GM21515 (cell line): ENCODE measurements around the gene EZR.
"Not testable (repeated sequence)": the region's sequence is repeated elsewhere in the genome, so short reads cannot be mapped to it uniquely, and the experiment has no call there.

ENCODE experiments used
- ATAC-seq: cut with Tn5 transposase; IDR thresholded peaks from one replicate; pipeline ENCODE4 v1.9.1; 2021; ENCODE audit not compliant: unreplicated experiment

Gene EZR

DNA sequence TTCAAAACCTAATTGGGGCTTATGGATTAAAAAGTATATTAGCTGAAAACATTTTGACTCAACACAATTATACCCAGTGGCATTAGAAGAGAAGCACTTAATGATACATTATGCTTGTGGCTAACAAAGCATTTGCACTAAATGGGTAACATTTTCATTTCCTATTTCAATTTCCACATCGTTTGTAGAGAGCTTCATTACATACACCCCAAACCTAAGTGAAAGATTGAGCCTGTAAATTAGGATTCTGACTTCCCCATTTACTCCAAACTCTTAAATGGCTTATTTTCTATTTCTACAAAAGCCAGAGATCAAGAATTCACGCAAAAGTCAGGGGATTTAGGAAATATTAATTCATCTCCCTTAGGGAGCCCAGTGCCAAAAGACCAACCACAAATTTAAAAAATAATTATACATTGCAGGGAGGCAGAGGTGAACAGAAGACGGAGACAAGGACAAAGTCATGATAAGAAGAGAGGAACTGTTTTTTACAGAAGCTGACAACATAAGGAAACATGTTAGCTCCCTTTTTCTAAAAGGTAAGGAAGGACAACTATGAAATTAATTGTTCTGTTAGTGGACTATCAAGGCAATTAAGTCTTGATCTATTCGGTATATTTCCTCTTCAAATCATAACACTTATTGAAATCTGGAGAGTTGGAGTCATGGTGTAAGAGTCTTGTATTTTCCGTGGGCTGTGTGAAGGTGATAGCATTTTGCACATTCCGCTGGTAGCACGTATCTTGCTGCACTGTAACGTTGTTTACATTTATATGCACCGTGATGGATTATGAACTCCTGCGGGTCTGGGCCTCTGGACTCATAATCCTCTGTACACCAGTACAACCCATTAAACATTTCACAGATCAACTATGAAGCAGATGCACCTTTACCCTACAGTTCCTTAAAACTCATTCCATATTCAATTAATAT lies 24.8 kb upstream of the EZR start:
- ATAC-seq, result no peak

DNA sequence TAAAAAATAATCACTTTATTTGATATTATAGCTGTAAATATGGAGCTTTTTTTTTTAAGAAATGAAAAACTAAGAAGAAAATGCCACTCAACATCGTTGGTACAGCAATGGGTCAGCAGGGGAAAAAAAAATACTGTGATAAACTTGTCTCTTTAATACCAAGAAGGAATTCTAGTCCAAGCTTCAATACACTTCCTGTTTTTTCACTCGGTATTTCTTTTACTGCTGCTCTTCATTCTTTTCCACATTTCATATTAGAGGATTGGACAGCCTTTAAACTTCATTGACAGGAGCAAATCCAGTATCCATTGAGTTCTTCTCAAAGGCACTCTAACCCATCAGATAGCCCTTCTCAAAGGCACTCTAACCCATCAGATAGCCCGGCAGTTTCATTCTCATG lies 22.2 kb upstream of the EZR start:
- ATAC-seq, result no peak

DNA sequence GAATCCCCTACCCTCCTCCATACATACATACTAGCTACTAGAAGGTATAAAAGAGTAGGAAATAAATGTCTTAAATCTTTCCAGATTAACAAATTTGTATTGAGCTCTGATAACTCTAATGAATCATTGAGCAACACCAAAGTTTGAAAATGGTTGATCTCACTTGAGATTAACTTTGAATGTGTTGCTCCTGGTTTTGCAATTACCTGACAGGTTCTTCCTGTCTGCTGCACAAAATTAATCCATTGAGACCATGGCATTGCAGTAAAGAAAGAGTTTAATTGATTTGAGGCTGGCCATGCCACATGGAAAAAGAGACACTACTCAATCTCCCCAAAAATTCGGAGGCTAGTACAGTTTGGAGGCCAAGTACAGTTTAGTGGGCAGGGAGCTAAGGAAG lies 21.3 kb upstream of the EZR start:
- ATAC-seq, result no peak

DNA sequence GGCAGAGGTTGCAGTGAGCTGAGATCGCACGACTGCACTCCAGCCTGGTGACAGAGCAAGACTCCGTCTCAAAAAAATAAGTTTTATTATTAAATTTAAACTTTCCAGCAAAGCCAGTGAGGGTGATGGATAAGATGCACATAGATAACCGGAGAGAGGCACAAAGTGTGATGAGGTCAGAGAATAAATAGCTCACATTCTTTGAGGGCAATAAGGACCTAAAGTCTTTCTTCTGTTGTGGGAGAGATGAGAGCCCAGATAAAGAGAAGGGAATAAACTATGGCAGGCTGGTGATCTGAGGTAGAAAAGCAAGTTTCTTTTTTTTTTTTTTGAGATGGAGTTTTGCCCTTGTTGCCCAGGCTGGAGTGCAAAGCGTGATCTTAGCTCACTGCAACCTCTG lies 20.6 kb upstream of the EZR start:
- ATAC-seq, result no peak

DNA sequence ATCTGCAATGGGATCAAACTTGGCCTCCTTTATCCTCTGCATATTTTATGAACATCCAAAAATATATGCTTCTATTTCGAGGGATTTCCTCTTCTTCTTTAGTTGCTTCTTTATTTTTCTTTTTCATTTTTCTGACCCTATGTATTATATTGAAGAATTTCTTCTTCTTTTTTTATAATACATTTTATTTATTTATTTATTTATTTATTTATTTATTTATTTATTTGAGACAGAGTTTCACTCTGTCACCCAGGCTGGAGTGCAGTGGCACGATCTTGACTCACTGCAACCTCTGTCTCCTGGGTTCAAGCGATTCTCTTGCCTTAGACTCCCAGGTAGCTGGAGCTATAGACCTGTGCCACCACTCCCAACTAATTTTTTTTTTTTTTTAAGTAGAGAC lies 19.6 kb upstream of the EZR start:
- not testable (repeated sequence) for ATAC-seq

DNA sequence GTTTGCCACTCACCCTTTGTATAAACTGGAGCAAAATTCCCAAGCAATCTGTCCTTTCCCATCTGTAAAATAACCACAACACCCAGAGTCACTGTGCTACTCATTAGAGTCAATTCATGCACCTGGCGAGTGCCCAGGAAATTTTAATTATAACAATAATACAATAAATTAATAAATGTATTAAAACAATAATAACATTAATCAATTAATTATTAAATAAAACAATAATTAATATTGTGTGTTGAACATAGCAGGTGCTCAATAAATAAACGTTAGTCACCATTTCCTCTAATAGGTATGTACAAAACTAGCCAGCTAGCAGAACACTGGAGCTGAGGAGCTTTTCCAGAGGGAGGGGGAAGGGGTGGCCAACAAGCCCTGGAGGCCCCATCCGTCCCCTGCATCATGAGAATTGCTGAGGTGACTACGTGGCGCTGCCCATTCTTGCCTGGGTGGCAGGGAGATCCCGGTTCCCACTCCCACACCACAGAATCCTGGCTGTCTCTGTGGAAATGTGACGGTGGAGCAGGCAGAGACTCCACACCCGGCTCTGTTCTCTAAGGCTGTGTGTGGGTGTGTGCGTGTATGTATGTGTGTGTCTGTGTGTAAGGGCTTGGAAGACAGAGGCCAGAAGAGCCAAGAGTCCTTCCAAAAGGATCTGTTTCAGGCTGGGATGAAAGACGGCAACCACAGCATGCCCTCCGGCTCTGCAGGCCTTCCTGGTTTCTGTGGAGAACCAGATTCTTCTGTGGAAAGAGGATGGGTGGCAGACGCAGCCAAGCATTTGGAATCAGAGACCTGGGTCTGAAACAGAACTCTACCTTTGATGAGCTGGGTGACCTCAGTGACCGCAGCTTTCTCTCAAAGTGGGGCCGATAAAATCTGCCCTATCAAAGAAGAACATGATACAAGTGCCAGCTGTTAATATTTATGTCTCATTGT lies 18.8 kb upstream of the EZR start:
- no peak for ATAC-seq

DNA sequence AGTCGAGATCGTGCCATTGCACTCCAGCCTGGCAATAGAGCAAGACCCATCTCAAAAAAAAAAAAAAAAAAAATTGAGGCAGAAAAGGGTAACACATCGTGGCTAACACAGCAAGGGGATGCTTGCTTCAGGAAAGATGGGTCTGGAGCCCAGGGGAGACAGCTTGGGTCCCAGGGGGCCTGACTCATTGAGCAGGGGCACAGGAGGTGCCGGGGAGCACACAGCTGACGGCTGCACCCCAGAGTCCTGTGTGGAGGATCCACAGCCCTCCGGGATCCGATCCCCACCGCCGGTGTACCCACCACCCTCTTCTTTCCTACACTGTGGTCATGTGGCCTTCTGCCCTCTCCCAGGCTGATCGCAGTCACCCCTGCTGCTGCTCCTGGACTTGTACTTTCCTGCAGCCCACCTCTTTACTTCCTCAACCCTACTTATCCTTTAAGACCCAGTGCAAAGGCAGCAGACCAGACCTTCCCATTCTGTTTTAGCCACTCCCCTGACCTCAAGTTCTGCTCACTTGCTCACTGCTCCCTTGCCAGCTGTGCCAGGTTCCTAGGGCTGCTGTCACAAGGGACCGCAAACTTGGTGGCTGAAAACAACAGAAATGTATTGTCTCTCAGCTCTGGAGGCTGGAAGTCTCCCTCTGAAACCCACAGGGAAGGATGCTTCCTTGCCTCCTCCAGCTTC lies 17.6 kb upstream of the EZR start:
- ATAC-seq, result no peak

DNA sequence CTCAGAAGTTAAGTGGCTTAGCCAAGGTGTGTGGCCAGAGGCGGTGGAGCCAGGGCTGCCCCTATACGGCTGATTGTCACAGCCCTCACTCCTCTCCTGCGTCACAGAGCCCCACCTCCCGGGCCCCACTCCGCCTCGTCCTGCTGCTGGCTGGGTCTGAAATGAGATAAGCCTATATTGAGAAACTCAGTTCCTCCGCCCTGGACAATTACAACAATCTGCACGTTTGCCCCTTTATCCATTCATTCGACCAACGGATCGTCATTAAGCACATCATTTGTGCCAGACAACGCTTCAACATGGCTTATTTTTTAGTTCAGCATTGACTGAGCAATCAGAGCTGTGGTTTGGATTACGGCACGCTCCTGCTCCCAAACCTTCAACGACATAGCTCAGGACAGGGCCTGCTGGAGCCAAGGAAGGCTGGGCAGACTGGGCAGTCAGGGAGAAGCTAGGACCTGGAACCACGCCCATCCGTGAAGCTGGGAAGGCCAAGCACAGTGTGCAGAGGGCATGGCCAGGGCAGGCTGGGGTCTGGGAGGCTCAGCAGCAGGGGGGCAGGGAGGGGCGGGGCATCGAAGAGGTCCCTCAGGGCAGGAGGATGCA lies 16.6 kb upstream of the EZR start:
- no peak for ATAC-seq

DNA sequence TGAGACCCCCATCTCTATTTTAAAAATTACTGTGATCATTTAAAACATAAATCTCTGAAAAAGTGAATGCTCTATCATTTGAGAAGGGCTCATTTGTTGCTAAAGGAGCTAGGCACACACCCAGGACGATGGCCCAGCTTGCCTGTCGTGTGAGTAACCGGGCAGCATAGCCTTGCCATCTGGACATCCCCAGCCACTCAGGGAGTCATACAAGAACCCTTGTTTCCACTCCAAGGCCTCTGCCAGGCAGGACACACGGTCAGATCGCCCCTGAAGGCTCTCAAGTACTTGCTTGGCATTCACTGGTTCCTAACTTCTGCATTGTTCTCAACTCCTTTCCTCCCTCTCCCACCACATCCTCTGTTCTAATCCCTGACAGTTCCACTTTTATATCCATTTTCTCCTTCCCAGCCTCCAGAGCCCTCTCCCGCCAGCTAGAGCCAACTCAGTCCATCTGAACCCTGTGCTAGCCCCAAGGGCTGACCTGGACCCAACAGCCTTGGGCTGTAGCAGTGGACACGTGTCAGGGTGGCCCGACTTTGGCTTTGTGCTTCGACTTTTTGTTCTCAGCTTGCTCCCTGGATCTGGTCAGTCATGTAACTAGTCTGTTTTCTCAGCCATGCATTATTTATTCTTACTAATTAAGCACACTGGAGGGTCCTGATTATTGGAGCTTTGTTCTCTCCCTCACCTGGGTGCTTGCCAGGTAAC lies 15.7 kb upstream of the EZR start:
- no peak for ATAC-seq

DNA sequence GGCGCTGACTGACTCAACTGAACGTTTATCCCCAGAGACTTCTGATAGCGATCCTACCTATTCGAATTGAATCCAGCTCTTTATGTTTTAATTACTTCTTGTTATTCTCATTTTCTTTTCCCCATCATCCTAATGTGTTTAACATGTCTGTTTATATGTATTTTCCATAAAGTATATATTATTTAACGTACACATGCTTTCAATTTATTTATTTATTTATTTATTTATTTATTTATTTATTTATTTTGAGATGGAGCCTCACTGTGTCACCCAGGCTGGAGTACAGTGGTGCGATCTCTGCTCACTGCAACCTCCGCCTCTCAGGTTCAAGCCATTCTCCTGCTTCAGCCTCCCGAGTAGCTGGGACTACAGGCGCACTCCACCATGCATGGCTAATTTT lies 13.6 kb upstream of the EZR start:
- ATAC-seq, result not testable (repeated sequence)

DNA sequence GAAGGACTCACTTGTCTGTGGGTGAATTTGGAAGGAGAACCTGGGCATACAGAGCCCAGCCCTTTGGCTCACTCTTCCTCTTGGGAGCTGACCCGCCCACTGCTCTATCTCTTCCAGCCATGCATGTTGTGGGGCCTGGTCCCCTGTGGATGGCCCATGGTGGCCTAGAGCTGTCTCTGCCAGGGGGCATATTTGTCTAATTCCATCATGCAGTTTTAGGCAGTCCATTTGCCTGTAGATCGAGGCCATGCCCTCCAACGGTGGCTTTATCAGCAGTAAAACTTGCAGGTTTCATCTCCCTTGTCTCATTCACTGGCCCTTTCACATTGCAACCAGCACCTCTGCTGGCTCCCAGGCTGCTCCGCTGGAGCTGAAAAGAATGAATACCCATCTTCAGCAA lies 12.9 kb upstream of the EZR start:
- no peak for ATAC-seq

DNA sequence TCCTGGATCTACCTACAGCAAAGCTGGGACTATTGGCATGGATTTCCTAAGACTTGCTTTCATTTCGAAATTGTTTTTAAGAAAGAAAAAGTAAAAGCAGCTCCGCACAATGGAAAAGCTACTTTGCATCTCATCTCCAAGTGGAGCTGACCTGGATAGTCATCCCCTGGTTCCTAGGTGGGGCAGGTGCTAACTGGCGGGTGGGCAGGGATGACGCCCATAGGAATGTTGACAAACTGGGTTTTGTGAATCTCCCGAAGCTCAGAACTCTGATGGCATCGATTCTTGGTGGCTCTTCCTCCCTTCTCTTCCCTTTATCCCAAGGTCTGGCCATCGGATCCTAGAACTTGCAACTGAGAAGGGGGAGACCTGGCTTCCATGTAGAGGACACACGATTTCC lies 12.4 kb upstream of the EZR start:
- ATAC-seq, result no peak

DNA sequence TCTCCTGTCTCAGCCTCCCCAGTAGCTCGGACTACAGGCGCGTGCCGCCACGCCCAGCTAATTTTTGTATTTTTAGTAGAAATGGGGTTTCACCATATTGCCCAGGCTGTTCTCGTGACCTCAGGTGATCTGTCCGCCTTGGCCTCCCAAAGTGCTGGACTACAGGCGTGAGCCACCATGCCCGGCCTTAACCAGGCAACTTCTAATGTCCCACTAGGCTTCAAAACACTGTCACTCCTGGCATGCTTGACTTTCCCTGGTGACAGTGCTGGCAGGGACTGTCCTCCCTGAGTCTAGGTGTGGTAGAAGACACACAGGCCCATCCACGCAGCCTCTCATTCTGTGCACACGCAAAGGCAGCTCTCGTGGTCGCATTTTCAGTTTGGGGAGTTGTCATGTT lies 11.6 kb upstream of the EZR start:
- no peak for ATAC-seq

DNA sequence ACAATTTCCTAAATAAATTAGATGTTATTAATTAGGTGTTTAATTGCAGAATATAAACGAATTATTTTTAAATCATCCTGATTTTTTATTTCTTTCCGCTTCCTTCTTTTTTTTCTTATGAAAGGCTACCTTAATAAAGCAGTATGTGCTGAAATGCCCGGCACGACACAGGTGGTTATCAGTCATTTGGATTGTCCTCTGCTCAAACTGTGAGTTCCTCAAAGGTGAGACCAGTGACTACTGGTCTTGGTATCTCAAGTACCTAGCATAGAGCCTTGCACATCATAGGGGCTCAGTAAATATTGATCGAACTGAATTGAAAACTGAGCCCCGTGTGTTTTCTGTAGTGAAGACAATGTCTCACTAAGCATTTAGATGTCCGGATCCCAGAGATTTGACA lies 9.6 kb upstream of the EZR start:
- ATAC-seq, result no peak

DNA sequence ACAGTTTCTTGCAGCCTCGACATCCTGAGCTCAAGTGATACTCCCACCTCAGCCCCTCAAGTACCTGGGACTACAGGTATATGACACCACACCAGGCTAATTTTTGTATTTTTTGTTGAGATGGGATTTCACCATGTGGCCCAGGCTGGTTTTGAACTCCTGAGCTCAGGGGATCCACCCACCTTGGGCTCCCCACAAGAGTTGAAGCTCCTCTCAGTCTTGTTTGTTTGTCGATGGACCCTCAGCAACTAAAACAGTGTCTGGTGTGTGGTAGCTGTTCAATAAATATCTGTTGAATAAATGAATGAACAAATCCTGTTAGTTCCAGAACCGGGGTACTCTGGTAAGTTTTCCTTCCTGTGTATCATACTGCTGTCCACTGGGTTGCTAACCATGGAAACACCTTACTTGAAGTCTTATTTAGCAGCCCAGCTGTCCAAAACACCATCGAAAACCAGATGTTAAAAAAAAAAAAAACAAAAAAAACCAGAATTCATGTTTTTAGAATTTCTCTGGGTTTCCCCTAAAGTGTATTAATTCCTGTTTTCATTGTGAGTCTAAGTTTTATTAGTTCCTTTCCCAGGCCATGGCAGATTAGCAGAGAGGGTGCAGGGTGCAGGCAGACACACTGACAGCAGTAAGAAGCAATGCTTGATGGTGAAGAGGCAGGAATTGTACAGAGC lies 7.8 kb upstream of the EZR start:
- no peak for ATAC-seq

DNA sequence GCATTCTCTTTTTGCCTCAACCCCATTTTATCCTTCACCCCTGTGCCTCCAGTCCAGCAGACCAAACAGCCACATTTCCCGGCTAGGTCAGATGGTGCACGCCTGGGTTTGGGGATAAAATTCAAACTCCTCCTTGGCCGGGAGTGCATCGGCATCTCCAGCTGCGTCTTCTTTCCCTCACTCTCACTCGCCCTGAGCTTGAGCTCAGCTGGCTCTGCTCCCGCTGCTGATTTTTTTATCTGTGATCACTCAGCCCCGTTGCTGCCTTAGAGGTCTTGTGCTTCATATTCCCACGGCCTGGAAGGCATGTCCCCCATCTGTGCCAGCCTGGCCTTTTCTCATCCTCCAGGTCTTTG lies 6.8 kb upstream of the EZR start:
- no peak for ATAC-seq

DNA sequence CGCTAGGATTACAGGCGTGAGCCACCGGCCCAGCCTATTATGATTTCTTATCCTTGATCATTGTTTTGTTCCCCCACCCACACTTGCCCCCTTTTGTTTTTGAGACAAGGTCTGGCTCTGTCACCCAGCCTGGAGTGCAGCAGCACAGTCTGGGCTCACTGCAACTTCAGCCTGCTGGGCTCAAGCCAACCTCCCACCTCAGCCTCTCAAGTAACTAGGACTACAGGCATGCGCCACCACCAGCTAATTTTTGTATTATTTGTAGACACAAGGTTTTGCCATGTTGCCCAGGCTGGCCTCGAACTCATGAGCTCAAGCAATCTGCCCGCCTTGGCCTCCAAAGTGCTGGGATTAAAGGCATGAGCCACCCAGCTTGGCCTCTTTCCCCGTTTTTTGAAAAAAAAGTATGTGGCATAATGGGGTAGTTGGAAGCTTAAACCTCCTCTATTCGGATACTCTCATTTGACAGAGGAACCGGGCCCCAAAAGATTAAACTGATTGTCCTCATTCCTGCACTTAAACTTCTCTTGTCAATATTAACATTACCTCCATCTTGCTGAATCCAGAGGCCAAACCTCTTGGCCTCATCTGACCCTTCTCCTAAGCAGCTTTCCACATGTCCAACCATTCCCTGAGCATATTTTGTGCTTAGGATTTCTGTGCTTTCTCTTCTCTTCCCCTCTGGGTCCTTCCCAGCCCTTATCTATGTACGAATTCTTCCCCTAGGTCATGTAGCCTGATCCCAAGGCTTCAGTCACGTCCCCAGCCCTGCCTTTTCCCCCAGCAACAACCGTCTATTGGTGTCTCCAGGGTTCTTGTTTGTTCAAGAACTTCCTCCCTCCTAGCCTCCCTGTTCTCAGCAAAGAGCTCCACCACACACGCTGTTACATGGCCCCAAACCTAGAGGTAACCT lies 6.1 kb upstream of the EZR start:
- no peak for ATAC-seq

DNA sequence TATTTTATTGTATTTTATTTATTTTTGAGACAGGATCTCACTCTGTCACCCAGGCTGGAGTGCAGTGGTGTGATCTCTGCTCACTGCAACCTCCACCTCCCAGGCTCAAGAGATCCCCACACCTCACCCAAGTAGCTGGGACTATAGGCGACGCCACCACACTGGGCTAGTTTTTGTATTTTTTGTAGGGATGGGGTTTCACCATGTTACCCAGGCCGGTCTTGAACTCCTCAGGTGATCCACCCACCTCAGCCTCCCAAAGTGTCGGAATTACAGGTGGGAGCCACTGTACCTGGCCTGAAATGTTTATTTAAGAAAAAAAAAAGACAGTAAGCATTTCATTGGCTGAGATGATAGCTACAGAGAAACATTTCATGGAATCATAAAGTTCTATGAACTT lies 4.4 kb upstream of the EZR start:
- not testable (repeated sequence) for ATAC-seq
